ENCODE results near the gene DDR2.

DNA sequence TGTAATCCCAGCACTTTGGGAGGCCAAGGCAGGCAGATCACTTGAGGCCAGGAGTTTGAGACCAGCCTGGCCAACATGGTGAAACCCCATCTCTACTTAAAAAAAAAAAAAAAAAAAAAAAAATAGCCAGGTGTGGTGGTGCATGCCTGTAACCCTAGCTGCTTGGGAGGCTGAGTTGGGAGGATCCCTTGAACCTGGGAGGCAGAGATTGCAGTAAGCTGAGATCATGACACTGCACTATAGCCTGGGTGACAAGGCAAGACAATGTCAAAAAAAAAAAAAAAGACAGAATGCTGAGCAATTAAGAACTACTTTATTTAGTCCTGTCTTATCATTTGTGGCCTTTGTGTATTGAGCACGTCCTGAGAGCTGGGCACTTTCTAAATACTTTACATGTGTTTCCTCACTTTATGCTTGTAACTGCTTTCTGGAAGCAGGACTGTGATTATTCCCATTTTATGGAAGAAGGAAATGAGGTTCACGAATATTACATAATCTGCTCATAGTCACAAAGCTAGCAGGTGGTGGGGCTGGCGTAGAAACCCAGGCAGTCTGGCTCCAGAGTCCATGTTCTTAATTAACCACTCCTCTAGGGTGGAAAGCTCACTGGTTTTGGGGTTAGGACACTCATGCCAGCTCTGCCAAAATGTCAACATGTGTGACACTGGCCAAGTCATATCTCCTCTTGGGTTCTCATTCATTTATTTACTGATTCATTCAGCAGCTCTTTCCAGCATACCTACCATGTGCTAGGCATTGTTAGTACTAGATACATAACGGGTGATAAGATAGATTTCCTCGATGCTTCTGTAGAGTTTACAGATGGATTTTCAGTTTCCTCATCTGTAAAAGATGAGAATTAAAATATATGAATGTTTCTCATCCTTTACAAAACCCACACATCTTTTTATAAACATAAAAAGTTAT is 57.7 kb downstream of the DDR2 start:
- TF ChIP-seq, protein P1, sequence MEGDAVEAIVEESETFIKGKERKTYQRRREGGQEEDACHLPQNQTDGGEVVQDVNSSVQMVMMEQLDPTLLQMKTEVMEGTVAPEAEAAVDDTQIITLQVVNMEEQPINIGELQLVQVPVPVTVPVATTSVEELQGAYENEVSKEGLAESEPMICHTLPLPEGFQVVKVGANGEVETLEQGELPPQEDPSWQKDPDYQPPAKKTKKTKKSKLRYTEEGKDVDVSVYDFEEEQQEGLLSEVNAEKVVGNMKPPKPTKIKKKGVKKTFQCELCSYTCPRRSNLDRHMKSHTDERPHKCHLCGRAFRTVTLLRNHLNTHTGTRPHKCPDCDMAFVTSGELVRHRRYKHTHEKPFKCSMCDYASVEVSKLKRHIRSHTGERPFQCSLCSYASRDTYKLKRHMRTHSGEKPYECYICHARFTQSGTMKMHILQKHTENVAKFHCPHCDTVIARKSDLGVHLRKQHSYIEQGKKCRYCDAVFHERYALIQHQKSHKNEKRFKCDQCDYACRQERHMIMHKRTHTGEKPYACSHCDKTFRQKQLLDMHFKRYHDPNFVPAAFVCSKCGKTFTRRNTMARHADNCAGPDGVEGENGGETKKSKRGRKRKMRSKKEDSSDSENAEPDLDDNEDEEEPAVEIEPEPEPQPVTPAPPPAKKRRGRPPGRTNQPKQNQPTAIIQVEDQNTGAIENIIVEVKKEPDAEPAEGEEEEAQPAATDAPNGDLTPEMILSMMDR (conservative IDR thresholded peaks at IDR 0.05), result no peak
- no peak for TF ChIP-seq ZFX (IDR thresholded peaks at IDR 0.05)

Measured in C4-2B (cell line).